H9 (cell line): ENCODE results near the gene MLST8. TPM values are rescaled to one million over a fixed set of nuclear protein-coding genes. Genes with fewer than 3 reads are reported as not detected.

Experiments
- DNase-seq: peaks from one replicate; pipeline ENCODE4 v3.0.0-alpha.2; 2017
- H2AFZ ChIP-seq: one replicate; pipeline ENCODE4 v1.6.1; 2013; ENCODE audit warnings: mild to moderate bottlenecking, low read length, control low read depth, moderate library complexity
- H2AK5ac ChIP-seq: 2 replicates; pipeline ENCODE4 v1.6.1; 2013; ENCODE audit warnings: low read length, control low read depth, mixed read lengths; ENCODE audit not compliant: insufficient read length
- H2BK120ac ChIP-seq: one replicate; pipeline ENCODE4 v1.6.1; 2013; ENCODE audit warnings: low read depth, mild to moderate bottlenecking, low read length, control low read depth, inconsistent platforms; ENCODE audit not compliant: poor library complexity, severe bottlenecking
- H2BK12ac ChIP-seq: 2 replicates; pipeline ENCODE4 v1.6.1; 2013; ENCODE audit warnings: low read length, control low read depth, mixed read lengths, low read depth; ENCODE audit not compliant: insufficient read length
- H2BK15ac ChIP-seq: 2 replicates; pipeline ENCODE4 v1.6.1; 2013; ENCODE audit warnings: low read depth, low read length, control low read depth
- H2BK20ac ChIP-seq: one replicate; pipeline ENCODE4 v1.6.1; 2013; ENCODE audit warnings: low read depth, mild to moderate bottlenecking, low read length, control low read depth, inconsistent platforms; ENCODE audit not compliant: poor library complexity, severe bottlenecking
- H2BK5ac ChIP-seq: 2 replicates; pipeline ENCODE4 v1.6.1; 2013; ENCODE audit warnings: low read length, control low read depth, mixed read lengths; ENCODE audit not compliant: insufficient read length
- H3K14ac ChIP-seq: 2 replicates; pipeline ENCODE4 v1.6.1; 2013; ENCODE audit warnings: low read length, control low read depth; ENCODE audit not compliant: insufficient read depth
- H3K18ac ChIP-seq: 2 replicates; pipeline ENCODE4 v1.6.1; 2013; ENCODE audit warnings: low read depth, mild to moderate bottlenecking, mixed read lengths, low read length, control low read depth; ENCODE audit not compliant: insufficient read length
- H3K23ac ChIP-seq: 2 replicates; pipeline ENCODE4 v1.6.1; 2013; ENCODE audit warnings: low read length, control low read depth, mixed read lengths, low read depth; ENCODE audit not compliant: insufficient read length
- H3K23me2 ChIP-seq: 2 replicates; pipeline ENCODE4 v1.6.1; 2013; ENCODE audit warnings: low read depth, mild to moderate bottlenecking, mixed read lengths, low read length, control low read depth; ENCODE audit not compliant: insufficient read length, poor library complexity, severe bottlenecking
- H3K27ac ChIP-seq: 2 replicates; pipeline ENCODE4 v1.5.1; 2013; ENCODE audit warnings: low read length, control low read depth, mixed read lengths, low read depth; ENCODE audit not compliant: insufficient read length
- H3K27me3 ChIP-seq: 2 replicates; pipeline ENCODE4 v1.6.1; 2013; ENCODE audit warnings: low read length, control low read depth, inconsistent platforms; ENCODE audit not compliant: insufficient read depth
- H3K4ac ChIP-seq: 2 replicates; pipeline ENCODE4 v1.6.1; 2013; ENCODE audit warnings: low read depth, mild to moderate bottlenecking, control low read depth, inconsistent platforms, low read length, moderate library complexity
- H3K4me1 ChIP-seq: 2 replicates; pipeline ENCODE4 v1.6.1; 2013; ENCODE audit warnings: low read length, control low read depth, inconsistent platforms; ENCODE audit not compliant: insufficient read depth
- H3K4me2 ChIP-seq: 2 replicates; pipeline ENCODE4 v1.6.1; 2013; ENCODE audit warnings: low read length, control low read depth, mixed read lengths; ENCODE audit not compliant: insufficient read length, insufficient read depth
- H3K56ac ChIP-seq: 2 replicates; pipeline ENCODE4 v1.6.1; 2013; ENCODE audit warnings: low read depth, mild to moderate bottlenecking, mixed read lengths, low read length, control low read depth; ENCODE audit not compliant: insufficient read length
- H3K79me1 ChIP-seq: 2 replicates; pipeline ENCODE4 v1.6.1; 2013; ENCODE audit warnings: low read depth, mild to moderate bottlenecking, moderate library complexity, low read length, control low read depth, inconsistent platforms; ENCODE audit not compliant: insufficient read depth, poor library complexity, severe bottlenecking
- H3K79me2 ChIP-seq: 2 replicates; pipeline ENCODE4 v1.6.1; 2013; ENCODE audit warnings: low read length, control low read depth, inconsistent platforms; ENCODE audit not compliant: insufficient read depth
- H3K9ac ChIP-seq: 2 replicates; pipeline ENCODE4 v1.6.1; 2013; ENCODE audit warnings: low read length, control low read depth, mixed read lengths; ENCODE audit not compliant: insufficient read length; ENCODE audit errors: extremely low read depth
- H3K9me3 ChIP-seq: one replicate; pipeline ENCODE4 v1.6.1; 2013; ENCODE audit warnings: low read depth, low read length, inconsistent platforms; ENCODE audit not compliant: control insufficient read depth
- H3T11ph ChIP-seq: one replicate; pipeline ENCODE4 v1.6.1; 2013; ENCODE audit warnings: mild to moderate bottlenecking, low read length, control low read depth, inconsistent platforms
- H4K20me1 ChIP-seq: one replicate; pipeline ENCODE4 v1.6.1; 2013; ENCODE audit not compliant: control insufficient read depth, insufficient read length, insufficient read depth
- H4K5ac ChIP-seq: 2 replicates; pipeline ENCODE4 v1.6.1; 2013; ENCODE audit warnings: low read depth, mild to moderate bottlenecking, mixed read lengths, low read length, control low read depth; ENCODE audit not compliant: insufficient read length
- H4K8ac ChIP-seq: replicated peaks from 2 replicates; pipeline ENCODE4 v1.6.1; 2013; ENCODE audit warnings: low read length, control low read depth, mixed read lengths, low read depth; ENCODE audit not compliant: insufficient read length
- H4K91ac ChIP-seq: 2 replicates; pipeline ENCODE4 v1.6.1; 2013; ENCODE audit warnings: low read depth, mild to moderate bottlenecking, moderate library complexity, mixed read lengths, low read length, control low read depth; ENCODE audit not compliant: insufficient read length
- H3K27ac Mint-ChIP-seq, 3 experiments: 2 replicates in 2 of 3; 3 replicates in 1 of 3; pipeline ENCODE4 v1.8.0; 2020 to 2021; ENCODE audit warnings: mixed read lengths in 3 of 3, mild to moderate bottlenecking in 1 of 3, moderate library complexity in 1 of 3
- H3K27me3 Mint-ChIP-seq: 2 replicates; pipeline ENCODE4 v1.8.0; 2021; ENCODE audit warnings: low read depth, mild to moderate bottlenecking, moderate library complexity, mixed read lengths
- H3K36me3 Mint-ChIP-seq, 3 experiments: 2 replicates in 2 of 3; 3 replicates in 1 of 3; pipeline ENCODE4 v1.8.0; 2020 to 2021; ENCODE audit warnings: low read depth in 3 of 3, mixed read lengths in 3 of 3; ENCODE audit not compliant: insufficient read depth in 1 of 3
- H3K4me1 Mint-ChIP-seq, 2 experiments: 2 replicates each; pipeline ENCODE4 v1.8.0; 2020; ENCODE audit warnings: mixed read lengths in 2 of 2
- H3K4me3 Mint-ChIP-seq, 2 experiments: 2 replicates in 1 of 2; 3 replicates in 1 of 2; pipeline ENCODE4 v1.8.0; 2020 to 2021; ENCODE audit warnings: mild to moderate bottlenecking in 2 of 2, mixed read lengths in 2 of 2, moderate library complexity in 1 of 2
- H3K9me3 Mint-ChIP-seq, 2 experiments: 2 replicates in 1 of 2; 3 replicates in 1 of 2; pipeline ENCODE4 v1.8.0; 2020; ENCODE audit warnings: mild to moderate bottlenecking in 2 of 2, mixed read lengths in 2 of 2, moderate library complexity in 1 of 2
- WGBS: extraction: QIAGEN DNeasy Blood & Tissue Kit; methylation state at CpG from one replicate; pipeline ENCODE4 v1.1.7; 2013; ENCODE audit warnings: missing lambda C conversion rate, low lambda C conversion rate, mixed read lengths; ENCODE audit not compliant: insufficient read length; ENCODE audit errors: extremely low coverage; 5-methylcytosine and 5-hydroxymethylcytosine counted together
- total RNA-seq: library from RNA; stranded (reverse); gene quantifications from 2 replicates; pipeline ENCODE4 v1.2.1, GENCODE V29; 2021
- TF ChIP-seq, protein P1 (sequence below): fragments of 200-600 bp; sonication (generic); conservative IDR thresholded peaks from 3 replicates; pipeline ENCODE4 v1.8.0; 2021; ENCODE audit warnings: antibody characterized with exemption, mild to moderate bottlenecking

Gene MLST8
- total RNA-seq, 1 experiment from 2014 or later: 74.5 TPM

- no CpG with 5 or more reads among the region's 17 CpGs for WGBS
- TF ChIP-seq, protein P1, sequence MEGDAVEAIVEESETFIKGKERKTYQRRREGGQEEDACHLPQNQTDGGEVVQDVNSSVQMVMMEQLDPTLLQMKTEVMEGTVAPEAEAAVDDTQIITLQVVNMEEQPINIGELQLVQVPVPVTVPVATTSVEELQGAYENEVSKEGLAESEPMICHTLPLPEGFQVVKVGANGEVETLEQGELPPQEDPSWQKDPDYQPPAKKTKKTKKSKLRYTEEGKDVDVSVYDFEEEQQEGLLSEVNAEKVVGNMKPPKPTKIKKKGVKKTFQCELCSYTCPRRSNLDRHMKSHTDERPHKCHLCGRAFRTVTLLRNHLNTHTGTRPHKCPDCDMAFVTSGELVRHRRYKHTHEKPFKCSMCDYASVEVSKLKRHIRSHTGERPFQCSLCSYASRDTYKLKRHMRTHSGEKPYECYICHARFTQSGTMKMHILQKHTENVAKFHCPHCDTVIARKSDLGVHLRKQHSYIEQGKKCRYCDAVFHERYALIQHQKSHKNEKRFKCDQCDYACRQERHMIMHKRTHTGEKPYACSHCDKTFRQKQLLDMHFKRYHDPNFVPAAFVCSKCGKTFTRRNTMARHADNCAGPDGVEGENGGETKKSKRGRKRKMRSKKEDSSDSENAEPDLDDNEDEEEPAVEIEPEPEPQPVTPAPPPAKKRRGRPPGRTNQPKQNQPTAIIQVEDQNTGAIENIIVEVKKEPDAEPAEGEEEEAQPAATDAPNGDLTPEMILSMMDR: no peak
- Histone ChIP-seq H4K20me1 (peaks cover 3% of the 10 kb centered on the region), H2AK5ac (no peak overlapping the region), H3K18ac (no peak overlapping the region), H4K91ac (no peak overlapping the region), H3K4me2 (no peak overlapping the region), H2BK20ac (no peak overlapping the region), H3K4me1 (no peaks in the 10 kb centered on the region), H3K27ac (no peak overlapping the region), H3K79me1 (no peaks in the 10 kb centered on the region), H3K4ac (no peak overlapping the region), H2BK5ac (no peak overlapping the region), H3K23me2 (no peaks in the 10 kb centered on the region), H2BK15ac (no peak overlapping the region), H3K14ac (no peak overlapping the region), H2AFZ (no peak overlapping the region), H3K9me3 (no peaks in the 10 kb centered on the region), H3K23ac (no peak overlapping the region), H3T11ph (no peak overlapping the region), H3K56ac (no peak overlapping the region), H4K8ac (no peak overlapping the region), H2BK120ac (no peak overlapping the region), H2BK12ac (no peak overlapping the region), H3K79me2 (no peaks in the 10 kb centered on the region), H3K27me3 (no peaks in the 10 kb centered on the region), H3K9ac (no peak overlapping the region), H4K5ac (no peak overlapping the region)
- peaks cover 0 to 7% (median 3%) of the 10 kb centered on the region in 3 experiments; a peak in 3 of 7 replicates for H3K36me3 Mint-ChIP-seq
- no peak overlapping the region for H3K27ac Mint-ChIP-seq
- H3K9me3 Mint-ChIP-seq: no peaks in the 10 kb centered on the region
- peaks cover 0 to 4% of the 10 kb centered on the region in 2 experiments; a peak in 2 of 4 replicates for H3K4me1 Mint-ChIP-seq
- no peak for DNase-seq
- H3K4me3 Mint-ChIP-seq: no peak overlapping the region
- H3K27me3 Mint-ChIP-seq: no peaks in the 10 kb centered on the region; the same call in 1 of the 2 replicates
Observed at GRCh38 chr16:2187212-2187611, 18.0 kb upstream of the MLST8 start.
